Aorta (tissue), 5 donors: ENCODE results near the gene TERC. TPM values are rescaled to one million over a fixed set of nuclear protein-coding genes. Genes with fewer than 3 reads are reported as not detected.

Experiments used
- ATAC-seq: fragments of 200-7000 bp; cut with Tn5 transposase; one replicate; pipeline ENCODE4 v1.9.1; 2022; ENCODE audit warnings: moderate library complexity; ENCODE audit not compliant: low FRiP score
- DNase-seq, 2 donors: peaks; one replicate each; pipeline ENCODE4 v3.0.0-alpha.2; 2020
- H3K27ac ChIP-seq, 2 donors: one replicate each; pipeline ENCODE4 v1.5.1; 2013; ENCODE audit warnings: low read length in 2 of 2, mild to moderate bottlenecking in 2 of 2, moderate library complexity in 2 of 2, control low read depth in 1 of 2, inconsistent platforms in 1 of 2, low read depth in 1 of 2
- H3K27me3 ChIP-seq, 2 donors: one replicate each; pipeline ENCODE4 v1.6.1; 2013; ENCODE audit warnings: control low read depth in 1 of 2, low read length in 1 of 2, mild to moderate bottlenecking in 1 of 2, moderate library complexity in 1 of 2; ENCODE audit not compliant: insufficient read depth in 2 of 2, control insufficient read depth in 1 of 2
- H3K36me3 ChIP-seq, 2 donors: one replicate each; pipeline ENCODE4 v1.6.1; 2013; ENCODE audit warnings: control low read depth in 1 of 2, low read length in 1 of 2, mild to moderate bottlenecking in 1 of 2; ENCODE audit not compliant: insufficient read depth in 2 of 2, control insufficient read depth in 1 of 2
- H3K4me1 ChIP-seq, 2 donors: one replicate each; pipeline ENCODE4 v1.6.1; 2013; ENCODE audit warnings: low read length in 2 of 2, control low read depth in 1 of 2, mild to moderate bottlenecking in 1 of 2, moderate library complexity in 1 of 2; ENCODE audit not compliant: insufficient read depth in 2 of 2, control insufficient read depth in 1 of 2
- H3K4me3 ChIP-seq, 2 donors: one replicate each; pipeline ENCODE4 v1.5.1; 2013; ENCODE audit warnings: low read length in 2 of 2, control low read depth in 1 of 2, mild to moderate bottlenecking in 1 of 2
- H3K9me3 ChIP-seq: one replicate; pipeline ENCODE4 v1.6.1; 2013; ENCODE audit warnings: mild to moderate bottlenecking, low read length; ENCODE audit not compliant: control insufficient read depth
- WGBS, 2 donors: extraction: QIAGEN DNeasy Blood & Tissue Kit; methylation state at CpG; one replicate each; pipeline ENCODE4 v1.1.7; 2013; 5-methylcytosine and 5-hydroxymethylcytosine counted together
- intact Hi-C, 2 donors: fragments of 100-400 bp; cut with DNase I; formaldehyde crosslinking; loops; one replicate each; pipeline versions ENCODE4 v1.14.2 to v1.15.0; 2022
- polyA plus RNA-seq, 2 donors: library from polyadenylated mRNA; stranded (reverse); fragments of 200-250 nt; gene quantifications; one replicate each; pipeline ENCODE4 v1.2.3, GENCODE V29; 2013
- total RNA-seq, 2 donors: library from RNA; stranded (reverse); fragmentation: NEBNext Ultra II Directional; extraction: Animal tissue kit (Norgen Biotek cat#: 25700); gene quantifications; one replicate each; pipeline ENCODE4 v1.2.1, GENCODE V29; 2021
- donor health status: healthy with polysubstance abuse.
- donor health status: Bipolar disorder and iron deficiency.
- donor health status: DM: no; HTN: no; CAD: no.
- donor health status: DM: no; HTN: no; CAD: no.
- donor health status: DM: yes; HTN: yes; CAD: no.

The TERC gene
- total and polyA plus RNA-seq, 4 donors, result 12.4 TPM; not detected in 3

GRCh38 chr3:169792359-169792758 lies 27.5 kb upstream of the TERC start:
- ATAC-seq, result no peak
- Histone ChIP-seq H3K36me3 (peaks cover 2 to 3% of the 10 kb centered on the region in 2 donors), H3K4me3 (no peak overlapping the region), H3K27me3 (no peaks in the 10 kb centered on the region), H3K27ac (no peak overlapping the region), H3K9me3 (no peaks in the 10 kb centered on the region), H3K4me1 (no peaks in the 10 kb centered on the region)
- WGBS, 2 donors, result 88 to 97% methylated on average over 1 of the region's 1 CpG
- intact Hi-C loops, result no loop called here
- DNase-seq, result no peak

GRCh38 chr3:169790687-169791429 lies 26.0 kb upstream of the TERC start:
- intact Hi-C loops, result no loop called here
- Histone ChIP-seq H3K4me3 (no peak overlapping the region), H3K27me3 (no peaks in the 10 kb centered on the region), H3K36me3 (peaks cover 3 to 8% of the 10 kb centered on the region in 2 donors), H3K9me3 (no peaks in the 10 kb centered on the region), H3K4me1 (no peaks in the 10 kb centered on the region), H3K27ac (no peak overlapping the region)
- ATAC-seq (no peak), DNase-seq (no peak)
- 87 to 91% methylated on average over 4 of the region's 4 CpGs for WGBS, 2 donors

GRCh38 chr3:169790219-169790618 lies 25.4 kb upstream of the TERC start:
- no peak overlapping the region for H3K4me3 ChIP-seq
- H3K9me3 ChIP-seq, result no peaks in the 10 kb centered on the region
- no peaks in the 10 kb centered on the region for H3K4me1 ChIP-seq
- DNase-seq (no peak), ATAC-seq (no peak)
- intact Hi-C loops, result no loop called here
- no peaks in the 10 kb centered on the region for H3K27me3 ChIP-seq
- H3K27ac ChIP-seq, result no peak overlapping the region
- peaks cover 3 to 8% of the 10 kb centered on the region in 2 donors for H3K36me3 ChIP-seq

DNA sequence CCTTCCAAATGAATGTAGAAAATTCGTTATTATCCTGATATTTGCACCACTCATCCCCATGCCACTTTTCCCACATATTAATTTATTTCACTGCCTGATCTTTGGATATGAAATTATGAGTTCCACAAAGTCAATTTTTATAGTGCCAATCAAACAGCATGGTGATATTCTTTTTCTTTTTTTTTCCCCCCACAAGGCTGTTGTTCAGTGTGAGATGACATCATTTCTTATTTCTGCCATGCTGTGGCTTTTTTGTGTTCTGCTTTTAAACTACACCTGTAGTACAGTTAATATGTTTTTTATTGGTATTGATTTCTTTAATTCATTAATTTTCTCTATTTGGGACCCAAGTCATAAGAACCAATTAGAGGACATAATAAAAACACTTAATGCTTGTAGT lies 22.9 kb upstream of the TERC start:
- Histone ChIP-seq H3K4me1 (no peaks in the 10 kb centered on the region), H3K27me3 (no peaks in the 10 kb centered on the region), H3K9me3 (no peaks in the 10 kb centered on the region), H3K36me3 (peaks cover 3 to 8% of the 10 kb centered on the region in 2 donors), H3K27ac (no peak overlapping the region), H3K4me3 (no peak overlapping the region)
- intact Hi-C loops, result no loop called here
- DNase-seq (no peak), ATAC-seq (no peak)
- 79 to 86% methylated on average over 1 of the region's 1 CpG for WGBS, 2 donors

- WGBS, 2 donors, result 95 to 96% methylated on average over 4 of the region's 4 CpGs
- Histone ChIP-seq H3K4me3 (no peak overlapping the region), H3K9me3 (no peaks in the 10 kb centered on the region), H3K4me1 (no peaks in the 10 kb centered on the region), H3K27me3 (no peaks in the 10 kb centered on the region), H3K36me3 (peaks cover 3 to 6% of the 10 kb centered on the region in 2 donors), H3K27ac (no peak overlapping the region)
- ATAC-seq, result no peak
- DNase-seq, result no peak
- intact Hi-C loops, result no loop called here
Observed at GRCh38 chr3:169787120-169787519, 22.3 kb upstream of the TERC start.

GRCh38 chr3:169781209-169781855 lies 16.5 kb upstream of the TERC start:
- no peak overlapping the region for H3K4me3 ChIP-seq
- 76 to 77% methylated on average over 4 of the region's 4 CpGs for WGBS, 2 donors
- H3K27ac ChIP-seq, result no peak overlapping the region
- H3K27me3 ChIP-seq, result no peaks in the 10 kb centered on the region
- peaks cover 5 to 13% of the 10 kb centered on the region in 2 donors for H3K36me3 ChIP-seq
- ATAC-seq, result no peak
- intact Hi-C loops, result no loop called here
- no peaks in the 10 kb centered on the region for H3K4me1 ChIP-seq
- no peak for DNase-seq
- no peaks in the 10 kb centered on the region for H3K9me3 ChIP-seq

DNA sequence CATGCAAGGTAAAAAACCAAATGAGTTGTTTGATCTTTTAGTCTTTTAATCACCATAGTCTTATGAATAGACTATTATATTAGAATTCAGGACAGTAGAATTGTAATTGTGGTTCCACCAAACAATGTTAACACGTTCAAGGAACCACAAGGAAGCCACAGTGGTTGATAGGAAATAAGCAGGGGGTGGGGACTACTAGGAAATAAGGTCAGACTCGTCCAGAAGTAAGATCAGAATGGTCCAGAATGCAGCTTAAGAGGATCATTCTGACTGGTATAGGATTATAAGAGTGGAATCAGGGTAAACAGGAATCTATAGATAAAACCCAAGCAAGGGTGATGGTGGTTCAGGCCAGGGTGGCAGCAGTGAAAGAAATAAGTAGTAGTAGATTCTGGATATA lies 15.9 kb upstream of the TERC start:
- no peaks in the 10 kb centered on the region for H3K4me1 ChIP-seq
- H3K27ac ChIP-seq, result no peak overlapping the region
- 61 to 67% methylated on average over 2 of the region's 2 CpGs for WGBS, 2 donors
- H3K4me3 ChIP-seq, result no peak overlapping the region
- no peaks in the 10 kb centered on the region for H3K27me3 ChIP-seq
- H3K9me3 ChIP-seq, result no peaks in the 10 kb centered on the region
- peaks cover 5 to 8% of the 10 kb centered on the region in 2 donors for H3K36me3 ChIP-seq
- ATAC-seq (no peak), DNase-seq (no peak)
- intact Hi-C loops, result no loop called here

GRCh38 chr3:169777822-169778221 lies 13.0 kb upstream of the TERC start:
- intact Hi-C loops, result no loop called here
- no peak overlapping the region for H3K4me3 ChIP-seq
- peaks cover 0 to 5% of the 10 kb centered on the region in 2 donors for H3K4me1 ChIP-seq
- no peaks in the 10 kb centered on the region for H3K27me3 ChIP-seq
- H3K9me3 ChIP-seq, result no peaks in the 10 kb centered on the region
- WGBS, 2 donors, result 69 to 92% methylated on average over 4 of the region's 4 CpGs
- peaks cover 5 to 8% of the 10 kb centered on the region in 2 donors for H3K36me3 ChIP-seq
- H3K27ac ChIP-seq, result no peak overlapping the region
- DNase-seq (no peak), ATAC-seq (no peak)

DNA sequence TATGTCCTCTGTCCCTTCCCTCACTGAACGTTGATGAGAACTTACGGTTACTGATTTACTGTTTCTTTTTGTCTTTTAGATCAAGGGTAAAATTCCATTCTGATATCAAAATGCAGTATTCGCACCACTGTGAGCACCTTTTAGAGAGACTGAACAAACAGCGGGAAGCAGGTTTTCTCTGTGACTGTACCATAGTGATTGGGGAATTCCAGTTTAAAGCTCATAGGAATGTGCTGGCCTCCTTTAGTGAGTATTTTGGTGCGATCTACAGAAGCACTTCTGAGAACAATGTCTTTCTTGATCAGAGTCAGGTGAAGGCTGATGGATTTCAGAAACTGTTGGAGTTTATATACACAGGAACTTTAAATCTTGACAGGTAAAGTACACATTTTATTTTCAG lies 9.3 kb upstream of the TERC start:
- peak overlapping the region; percentile 63 to 70 for H3K4me3 ChIP-seq
- no peak overlapping the region for H3K27ac ChIP-seq
- no peak for ATAC-seq
- 44 to 49% methylated on average over 5 of the region's 5 CpGs for WGBS, 2 donors
- intact Hi-C loops, result no loop called here
- H3K9me3 ChIP-seq, result no peaks in the 10 kb centered on the region
- no peak for DNase-seq
- H3K4me1 ChIP-seq, result peaks cover 0 to 5% of the 10 kb centered on the region in 2 donors
- no peaks in the 10 kb centered on the region for H3K27me3 ChIP-seq
- peaks cover 0 to 2% of the 10 kb centered on the region in 2 donors for H3K36me3 ChIP-seq
